HS-5 (cell line): ENCODE results near the gene NCDN.

Experiments used
- DNase-seq: peaks from one replicate; pipeline ENCODE4 v3.0.0-alpha.2; 2012; ENCODE audit warnings: low read depth

Gene NCDN

GRCh38 chr1:35590476-35591040 lies 33.0 kb downstream of the NCDN start:
- DNase-seq: no peak

DNA sequence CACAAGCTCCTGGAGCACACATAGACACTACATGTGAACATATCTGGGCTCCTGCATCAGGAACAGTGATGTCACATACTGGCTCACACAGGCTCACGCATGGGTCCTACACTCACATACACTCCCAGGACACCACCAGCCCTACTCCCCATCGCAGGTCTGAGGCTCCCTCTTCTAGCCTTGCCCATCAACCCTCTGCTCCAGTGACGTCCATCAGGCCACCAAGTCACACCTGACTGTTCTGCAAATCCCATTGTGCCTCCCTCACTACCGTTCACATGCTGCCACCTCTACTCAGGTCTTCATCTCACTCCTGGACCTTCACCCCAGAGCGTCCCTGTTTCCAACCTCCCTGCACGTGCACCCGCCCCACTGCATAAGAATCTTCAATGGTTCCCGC lies 33.6 kb downstream of the NCDN start:
- no peak for DNase-seq

- DNase-seq: no peak
Observed at GRCh38 chr1:35592991-35593769, 35.6 kb downstream of the NCDN start.

GRCh38 chr1:35594005-35594760 lies 36.6 kb downstream of the NCDN start:
- no peak for DNase-seq

GRCh38 chr1:35595684-35596083 lies 38.1 kb downstream of the NCDN start:
- DNase-seq: no peak

GRCh38 chr1:35597870-35598269 lies 40.3 kb downstream of the NCDN start:
- no peak for DNase-seq

GRCh38 chr1:35598895-35599294 lies 41.3 kb downstream of the NCDN start:
- no peak for DNase-seq

- DNase-seq: no peak
Observed at GRCh38 chr1:35599411-35599810, 41.8 kb downstream of the NCDN start.

GRCh38 chr1:35600593-35600992 lies 43.0 kb downstream of the NCDN start:
- DNase-seq: no peak

DNA sequence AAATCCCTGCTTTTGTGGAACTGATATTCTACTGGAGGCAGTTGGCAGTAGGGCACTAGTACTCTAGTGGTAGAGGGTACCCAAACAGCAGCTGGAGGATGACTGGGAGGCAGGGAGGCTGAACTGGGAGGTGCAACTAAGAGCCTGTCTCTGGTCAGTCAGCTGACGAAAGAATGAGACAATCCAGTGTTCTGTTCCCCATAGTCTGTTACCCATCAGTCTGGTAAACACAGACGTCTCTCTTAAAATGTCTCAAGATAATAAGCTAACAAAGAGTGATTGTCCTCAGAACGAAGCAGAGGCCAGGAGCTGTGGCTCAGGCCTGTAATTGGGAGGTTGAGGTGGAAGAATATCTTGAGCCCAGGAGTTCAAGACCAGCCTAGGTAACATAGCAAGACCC lies 45.9 kb downstream of the NCDN start:
- DNase-seq: no peak

DNA sequence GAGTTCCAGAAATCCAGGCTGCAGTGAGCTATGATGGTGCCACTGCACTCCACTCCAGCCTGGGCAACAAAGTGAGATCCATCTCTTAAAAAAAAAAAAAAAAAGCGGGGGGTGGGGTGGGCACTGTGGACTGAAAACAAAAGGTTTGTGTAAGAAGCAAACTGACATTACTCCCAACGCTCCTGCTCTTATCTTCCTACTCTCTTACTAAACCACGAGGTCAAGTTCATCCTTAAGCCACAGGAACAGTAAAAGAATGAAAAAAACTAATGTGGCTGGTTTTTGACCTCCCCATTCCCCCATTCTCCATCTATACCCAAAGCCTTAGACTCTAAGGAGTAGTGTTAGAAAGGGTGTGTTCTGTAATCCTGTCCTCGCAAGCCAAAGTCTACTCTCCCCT lies 46.3 kb downstream of the NCDN start:
- DNase-seq: no peak

GRCh38 chr1:35605071-35605866 lies 47.7 kb downstream of the NCDN start:
- no peak for DNase-seq

GRCh38 chr1:35605867-35606182 lies 48.2 kb downstream of the NCDN start:
- peak; percentile 55 for DNase-seq

GRCh38 chr1:35611655-35612054 lies 54.1 kb downstream of the NCDN start:
- DNase-seq: no peak

- DNase-seq: no peak
Observed at GRCh38 chr1:35615440-35615839, 57.8 kb downstream of the NCDN start.
